Activated CD8-positive, alpha-beta memory T cell treated with anti-CD3 and anti-CD28 coated beads, Interleukin-2, amount 50 U/mL, for 4 hours (primary cell): ENCODE results near the gene TPCN2.

Experiments used
- DNase-seq: peaks from one replicate; pipeline ENCODE4 v3.0.0-alpha.2; 2020

TPCN2 gene

DNA sequence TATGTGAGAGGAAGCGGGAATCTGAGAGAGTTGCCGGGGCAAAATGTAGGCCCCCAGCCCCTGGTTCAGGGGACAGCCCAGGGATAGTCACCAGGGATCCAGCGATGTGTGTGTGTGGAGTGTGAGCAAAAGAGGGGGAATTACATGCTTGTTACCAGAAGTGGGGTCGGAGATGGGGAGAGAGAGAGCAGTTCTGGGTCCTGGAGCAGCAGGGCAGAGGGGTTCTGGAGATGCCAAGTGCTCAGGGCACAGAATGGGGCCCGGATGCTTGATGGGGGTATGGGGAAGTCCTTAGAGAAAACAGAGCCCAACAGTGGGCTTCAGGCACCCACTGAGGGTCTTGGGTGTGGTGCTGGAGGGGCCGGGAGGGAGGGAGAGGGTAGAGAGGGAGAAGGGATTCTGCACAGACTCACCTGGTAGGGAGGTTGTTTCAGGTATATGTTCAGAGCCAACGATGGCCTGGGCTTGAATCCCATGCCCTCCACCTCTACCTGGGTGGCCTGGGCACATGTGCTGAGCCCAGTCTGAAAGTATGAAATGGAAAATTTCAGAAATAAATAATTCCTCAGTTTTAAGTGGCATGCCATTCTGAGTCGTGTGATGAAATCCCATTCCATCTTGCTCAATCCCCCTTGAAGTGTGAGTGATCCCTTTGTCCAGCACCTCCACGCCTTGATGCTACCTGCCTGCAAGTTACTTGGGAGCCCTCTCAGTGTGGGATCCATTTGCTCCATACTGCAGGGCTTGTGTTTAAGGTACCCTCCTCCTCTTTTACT lies 119.4 kb downstream of the TPCN2 start:
- no peak for DNase-seq

GRCh38 chr11:69169479-69169878 lies 120.7 kb downstream of the TPCN2 start:
- no peak for DNase-seq

GRCh38 chr11:69170704-69171103 lies 122.0 kb downstream of the TPCN2 start:
- no peak for DNase-seq

DNA sequence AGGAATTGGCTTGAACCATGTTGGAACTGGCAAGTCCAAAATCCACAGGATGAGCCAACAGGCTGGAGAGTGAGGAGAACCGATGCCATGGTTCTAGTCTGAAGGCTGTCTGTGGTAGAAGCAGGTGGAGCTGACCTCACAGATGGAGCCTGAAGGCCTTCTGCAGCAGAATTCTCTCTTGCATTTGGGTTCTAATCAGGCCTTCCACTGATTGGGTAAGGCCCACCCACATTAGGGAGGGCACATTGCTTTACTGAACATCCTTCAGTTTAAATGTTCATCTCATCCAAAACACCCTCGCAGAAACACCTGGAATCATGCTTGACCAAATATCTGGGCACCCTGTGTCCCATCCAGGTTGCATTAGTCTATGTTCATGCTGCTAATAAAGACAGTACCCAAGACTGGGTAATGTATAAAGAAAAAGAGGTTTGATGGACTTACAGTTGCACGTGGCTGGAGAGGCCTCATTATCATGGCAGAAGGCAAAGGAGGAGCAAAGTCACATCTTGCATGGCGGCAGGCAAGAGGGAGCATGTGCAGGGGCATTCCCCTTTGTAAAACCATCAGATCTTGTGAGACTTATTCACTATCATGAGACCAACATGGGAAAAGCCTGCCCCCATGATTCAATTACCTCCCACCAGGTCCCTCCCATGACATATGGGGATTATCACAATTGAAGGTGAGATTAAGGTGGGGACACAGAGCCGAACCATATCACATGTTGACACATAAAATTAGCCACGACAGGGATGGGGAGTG lies 122.9 kb downstream of the TPCN2 start:
- no peak for DNase-seq

- DNase-seq: no peak
Observed at GRCh38 chr11:69172674-69173073, 123.9 kb downstream of the TPCN2 start.

DNA sequence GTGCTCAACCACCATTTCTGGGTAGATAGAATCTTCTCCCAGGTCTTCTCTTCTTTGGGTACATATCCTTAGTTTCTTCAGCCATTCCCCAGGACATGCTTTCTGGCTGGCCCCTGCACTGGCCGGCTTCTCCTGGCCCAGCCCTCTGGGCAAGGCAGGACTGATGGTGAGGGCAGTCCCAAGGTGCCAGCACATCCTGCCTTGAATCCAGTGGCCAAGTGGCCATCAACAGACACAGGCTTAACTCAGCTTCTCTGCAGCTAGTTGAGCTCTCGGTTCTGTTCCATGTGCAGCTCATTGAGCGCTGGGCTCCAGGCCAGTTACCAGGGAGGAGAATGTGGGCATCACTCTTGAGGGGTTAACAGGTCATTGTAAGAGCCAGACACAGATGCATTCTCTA lies 124.6 kb downstream of the TPCN2 start:
- no peak for DNase-seq

GRCh38 chr11:69173925-69174581 lies 125.3 kb downstream of the TPCN2 start:
- no peak for DNase-seq

- no peak for DNase-seq
Observed at GRCh38 chr11:69174841-69175240, 126.1 kb downstream of the TPCN2 start.

DNA sequence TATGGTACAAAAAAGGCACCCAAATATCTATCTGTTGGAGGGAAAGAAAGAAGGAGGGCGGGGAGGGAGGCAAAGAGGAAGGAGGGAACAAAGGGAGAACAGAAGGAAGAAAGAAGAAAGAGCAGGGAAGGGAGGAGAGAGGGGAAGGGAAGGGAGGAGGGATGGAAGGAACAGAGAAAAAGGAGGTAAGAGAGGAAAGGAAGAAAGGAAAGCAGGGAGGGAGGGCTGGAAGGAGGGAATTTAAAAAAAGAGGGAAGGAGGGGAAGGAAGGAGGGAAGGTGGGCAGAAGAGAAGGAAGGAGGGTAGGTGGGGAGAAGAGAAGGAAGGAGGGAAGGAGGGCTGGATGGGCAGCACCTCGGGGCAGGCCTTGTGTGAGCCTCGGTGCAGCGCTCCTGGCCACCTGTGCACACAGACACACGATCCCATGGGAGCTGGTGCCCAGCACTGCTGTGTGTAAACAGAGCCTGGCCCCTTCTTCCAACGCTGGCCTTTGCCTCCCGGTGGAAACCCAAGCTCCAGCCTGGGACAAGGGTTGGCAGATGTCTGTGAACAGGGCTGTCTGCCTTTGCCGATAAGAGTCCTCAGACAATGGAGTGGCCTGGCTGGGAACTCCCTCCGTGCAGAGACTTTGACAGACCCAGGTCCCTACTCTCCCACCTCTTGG lies 130.2 kb downstream of the TPCN2 start:
- DNase-seq: no peak

- DNase-seq: no peak
Observed at GRCh38 chr11:69180226-69180625, 131.5 kb downstream of the TPCN2 start.

DNA sequence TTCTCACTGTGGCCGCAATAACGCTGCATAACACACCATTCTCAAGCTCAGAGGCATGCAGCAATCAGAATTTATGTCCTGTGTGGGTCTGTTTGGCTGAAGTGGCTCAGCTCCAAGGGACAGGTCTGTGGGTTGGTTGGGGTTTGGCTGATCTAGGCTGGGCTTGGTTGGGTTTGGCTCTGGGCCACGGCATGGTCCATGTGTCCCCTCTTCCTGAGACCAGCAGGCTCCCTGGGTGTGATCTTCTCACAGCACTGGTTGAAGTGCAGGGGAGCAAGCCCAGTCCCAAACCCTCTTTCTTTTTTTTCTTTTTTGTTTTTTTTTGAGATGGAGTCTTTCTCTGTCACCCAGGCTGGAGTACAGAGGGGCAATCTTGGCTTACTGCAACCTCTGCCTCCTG lies 132.0 kb downstream of the TPCN2 start:
- DNase-seq: no peak

DNA sequence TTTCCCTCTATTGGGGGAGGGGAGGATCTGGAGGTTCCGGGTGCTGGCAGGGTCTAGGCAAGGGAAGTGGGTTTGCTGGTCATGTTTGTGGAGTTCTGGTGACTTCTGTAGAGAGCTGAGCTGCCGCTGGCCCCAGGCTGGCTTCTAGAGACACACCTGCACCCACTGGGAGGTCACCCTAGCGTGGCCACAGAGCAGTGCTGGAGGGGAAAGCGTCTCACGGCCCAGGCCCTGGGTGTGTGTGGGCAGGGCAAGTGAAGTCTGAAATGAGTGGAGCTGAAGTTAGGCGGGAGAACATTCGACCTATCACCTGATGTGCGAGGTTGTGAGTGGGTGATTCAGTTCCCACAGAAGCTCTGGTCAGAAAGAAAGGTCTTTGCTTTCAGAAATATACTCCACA lies 134.9 kb downstream of the TPCN2 start:
- no peak for DNase-seq
